ENCODE results near the gene DNMT3B. TPM values are rescaled to one million over a fixed set of nuclear protein-coding genes. Genes with fewer than 3 reads are reported as not detected.
A peak's percentile ranks its signal among the peaks of the same experiment; 100 is the strongest.

DNMT3B gene
- total RNA-seq, 2 experiments from 2014 or later: 0.28 to 0.33 TPM

GRCh38 chr20:32752458-32753250, 9.5 kb upstream of the DNMT3B start:
- DNase-seq (no peak), ATAC-seq (ENCODE audit: poor library complexity) (no peak)
- no peaks in the 10 kb centered on the region for H3K36me3 ChIP-seq (ENCODE audit: insufficient read depth, low read length)
- no peaks in the 10 kb centered on the region for H3K27me3 Mint-ChIP-seq
- no peaks in the 10 kb centered on the region for H3K36me3 Mint-ChIP-seq (ENCODE audit: low read depth)
- no peaks in the 10 kb centered on the region for H3K9me3 Mint-ChIP-seq
- H3K9me3 ChIP-seq (ENCODE audit: control insufficient read depth in 1 of 2, insufficient read depth in 1 of 2, low read length in 2 of 2): no peaks in the 10 kb centered on the region
- H3K4me1 ChIP-seq (ENCODE audit: insufficient read depth, low read length): no peaks in the 10 kb centered on the region
- ChIA-PET CTCF (interaction anchor here (0.6 kb wide), 1 partner anchor 10 kb away, joined by 3 read pairs; the partner anchor contains the start of gene DNMT3B), POLR2A (interaction anchor here (0.9 kb wide), 1 partner anchor 9 kb away, joined by 3 read pairs; the partner anchor contains the start of gene COMMD7)
- H3K27me3 ChIP-seq (ENCODE audit: control insufficient read depth in 1 of 2, insufficient read depth in 2 of 2, low read length in 2 of 2): no peaks in the 10 kb centered on the region
- no peak for TF ChIP-seq CTCF (IDR thresholded peaks at IDR 0.05)
- intact Hi-C loops (cut with DNase I, micrococcal nuclease): no loop called here
- H3K4me1 Mint-ChIP-seq (ENCODE audit: low read depth): no peaks in the 10 kb centered on the region
- H3K4me3 ChIP-seq (ENCODE audit: low read length): no peak overlapping the region
- no peak overlapping the region for H3K27ac ChIP-seq (ENCODE audit: low read depth in 1 of 2, low read length in 2 of 2)
- H3K4me3 Mint-ChIP-seq: no peak overlapping the region
- H3K27ac Mint-ChIP-seq: no peak overlapping the region

GRCh38 chr20:32753731-32754130, 8.5 kb upstream of the DNMT3B start:
- Histone ChIP-seq H3K27me3 (ENCODE audit: control insufficient read depth in 1 of 2, insufficient read depth in 2 of 2, low read length in 2 of 2) (no peaks in the 10 kb centered on the region), H3K9me3 (ENCODE audit: control insufficient read depth in 1 of 2, insufficient read depth in 1 of 2, low read length in 2 of 2) (no peaks in the 10 kb centered on the region), H3K27ac (ENCODE audit: low read depth in 1 of 2, low read length in 2 of 2) (no peak overlapping the region), H3K4me3 (ENCODE audit: low read length) (no peak overlapping the region), H3K4me1 (ENCODE audit: insufficient read depth, low read length) (no peaks in the 10 kb centered on the region), H3K36me3 (ENCODE audit: insufficient read depth, low read length) (no peaks in the 10 kb centered on the region)
- no peaks in the 10 kb centered on the region for H3K36me3 Mint-ChIP-seq (ENCODE audit: low read depth)
- ATAC-seq (ENCODE audit: poor library complexity) (no peak), DNase-seq (no peak)
- no peak for TF ChIP-seq CTCF (IDR thresholded peaks at IDR 0.05)
- H3K9me3 Mint-ChIP-seq: no peaks in the 10 kb centered on the region
- no peaks in the 10 kb centered on the region for H3K4me1 Mint-ChIP-seq (ENCODE audit: low read depth)
- ChIA-PET POLR2A (no interaction called here), CTCF (no interaction called here)
- intact Hi-C loops (cut with DNase I, micrococcal nuclease): no loop called here
- no peak overlapping the region for H3K27ac Mint-ChIP-seq
- no peak overlapping the region for H3K4me3 Mint-ChIP-seq
- no peaks in the 10 kb centered on the region for H3K27me3 Mint-ChIP-seq

GRCh38 chr20:32756156-32756555, 6.0 kb upstream of the DNMT3B start:
- TF ChIP-seq CTCF (IDR thresholded peaks at IDR 0.05): no peak
- intact Hi-C loops (cut with DNase I, micrococcal nuclease): no loop called here
- Histone ChIP-seq H3K27me3 (ENCODE audit: control insufficient read depth in 1 of 2, insufficient read depth in 2 of 2, low read length in 2 of 2) (no peaks in the 10 kb centered on the region), H3K9me3 (ENCODE audit: control insufficient read depth in 1 of 2, insufficient read depth in 1 of 2, low read length in 2 of 2) (no peaks in the 10 kb centered on the region), H3K4me3 (ENCODE audit: low read length) (no peak overlapping the region), H3K27ac (ENCODE audit: low read depth in 1 of 2, low read length in 2 of 2) (no peak overlapping the region), H3K36me3 (ENCODE audit: insufficient read depth, low read length) (no peaks in the 10 kb centered on the region), H3K4me1 (ENCODE audit: insufficient read depth, low read length) (no peaks in the 10 kb centered on the region)
- no peaks in the 10 kb centered on the region for H3K36me3 Mint-ChIP-seq (ENCODE audit: low read depth)
- ChIA-PET CTCF (no interaction called here), POLR2A (no interaction called here)
- H3K4me3 Mint-ChIP-seq: peak overlapping the region; percentile 25
- H3K27me3 Mint-ChIP-seq: no peaks in the 10 kb centered on the region
- no peak overlapping the region for H3K27ac Mint-ChIP-seq
- no peaks in the 10 kb centered on the region for H3K9me3 Mint-ChIP-seq
- H3K4me1 Mint-ChIP-seq (ENCODE audit: low read depth): peaks cover 2% of the 10 kb centered on the region
- ATAC-seq (ENCODE audit: poor library complexity) (no peak), DNase-seq (no peak)
